Measurements from ENCODE around the gene NIN. TPM values are rescaled to one million over a fixed set of nuclear protein-coding genes. Genes with fewer than 3 reads are reported as not detected.

NIN gene
- total and polyA plus RNA-seq, 2 donors = 14.7 to 31.3 TPM

- DNase-seq (ENCODE audit: low read depth in 6 of 9, low spot score in 9 of 9) = no peak
- 98% methylated on average over 4 of the region's 4 CpGs for WGBS
- no peaks in the 10 kb centered on the region for H3K9me3 ChIP-seq (ENCODE audit: control insufficient read depth in 2 of 2, insufficient read depth in 1 of 2, low read length in 1 of 2)
- H3K36me3 ChIP-seq (ENCODE audit: control insufficient read depth in 2 of 2, insufficient read depth in 2 of 2, low read length in 1 of 2) = peaks cover 36 to 62% of the 10 kb centered on the region in 2 donors
- H3K4me3 ChIP-seq (ENCODE audit: low read length in 2 of 2) = no peak overlapping the region
- H3K4me1 ChIP-seq (ENCODE audit: control insufficient read depth in 2 of 2, insufficient read depth in 2 of 2, low read length in 2 of 2) = no peaks in the 10 kb centered on the region
- no peaks in the 10 kb centered on the region for H3K27me3 ChIP-seq (ENCODE audit: control insufficient read depth in 2 of 2, insufficient read depth in 1 of 2, low read length in 1 of 2)
- peak overlapping the region in 1 of 2 donors; percentile 52 for H3K27ac ChIP-seq (ENCODE audit: low read depth in 1 of 2, low read length in 1 of 2)
These were observed 73.3 kb downstream of the NIN start for GRCh38 chr14:50757702-50758101.

- Histone ChIP-seq H3K4me3 (ENCODE audit: low read length in 2 of 2) (no peak overlapping the region), H3K4me1 (ENCODE audit: control insufficient read depth in 2 of 2, insufficient read depth in 2 of 2, low read length in 2 of 2) (no peaks in the 10 kb centered on the region), H3K27me3 (ENCODE audit: control insufficient read depth in 2 of 2, insufficient read depth in 1 of 2, low read length in 1 of 2) (no peaks in the 10 kb centered on the region), H3K36me3 (ENCODE audit: control insufficient read depth in 2 of 2, insufficient read depth in 2 of 2, low read length in 1 of 2) (peaks cover 33 to 60% of the 10 kb centered on the region in 2 donors), H3K27ac (ENCODE audit: low read depth in 1 of 2, low read length in 1 of 2) (no peak overlapping the region), H3K9me3 (ENCODE audit: control insufficient read depth in 2 of 2, insufficient read depth in 1 of 2, low read length in 1 of 2) (no peaks in the 10 kb centered on the region)
- DNase-seq (ENCODE audit: low read depth in 6 of 9, low spot score in 9 of 9) = no peak
- WGBS = 85% methylated on average over 8 of the region's 8 CpGs
These were observed 74.7 kb downstream of the NIN start for GRCh38 chr14:50756300-50756699.

- no peak for DNase-seq (ENCODE audit: low read depth in 6 of 9, low spot score in 9 of 9)
- H3K4me3 ChIP-seq (ENCODE audit: low read length in 2 of 2) = no peak overlapping the region
- H3K36me3 ChIP-seq (ENCODE audit: control insufficient read depth in 2 of 2, insufficient read depth in 2 of 2, low read length in 1 of 2) = peaks cover 23 to 58% of the 10 kb centered on the region in 2 donors
- no peaks in the 10 kb centered on the region for H3K9me3 ChIP-seq (ENCODE audit: control insufficient read depth in 2 of 2, insufficient read depth in 1 of 2, low read length in 1 of 2)
- H3K27ac ChIP-seq (ENCODE audit: low read depth in 1 of 2, low read length in 1 of 2) = no peak overlapping the region
- H3K4me1 ChIP-seq (ENCODE audit: control insufficient read depth in 2 of 2, insufficient read depth in 2 of 2, low read length in 2 of 2) = no peaks in the 10 kb centered on the region
- no peaks in the 10 kb centered on the region for H3K27me3 ChIP-seq (ENCODE audit: control insufficient read depth in 2 of 2, insufficient read depth in 1 of 2, low read length in 1 of 2)
- WGBS = 96% methylated on average over 1 of the region's 1 CpG
These were observed 80.6 kb downstream of the NIN start for GRCh38 chr14:50750323-50750722.

- Histone ChIP-seq H3K27me3 (ENCODE audit: control insufficient read depth in 2 of 2, insufficient read depth in 1 of 2, low read length in 1 of 2) (no peaks in the 10 kb centered on the region), H3K36me3 (ENCODE audit: control insufficient read depth in 2 of 2, insufficient read depth in 2 of 2, low read length in 1 of 2) (peaks cover 38 to 76% of the 10 kb centered on the region in 2 donors), H3K4me1 (ENCODE audit: control insufficient read depth in 2 of 2, insufficient read depth in 2 of 2, low read length in 2 of 2) (no peaks in the 10 kb centered on the region), H3K27ac (ENCODE audit: low read depth in 1 of 2, low read length in 1 of 2) (no peak overlapping the region), H3K4me3 (ENCODE audit: low read length in 2 of 2) (no peak overlapping the region), H3K9me3 (ENCODE audit: control insufficient read depth in 2 of 2, insufficient read depth in 1 of 2, low read length in 1 of 2) (no peaks in the 10 kb centered on the region)
- DNase-seq (ENCODE audit: low read depth in 6 of 9, low spot score in 9 of 9) = no peak
- WGBS = 97% methylated on average over 5 of the region's 5 CpGs
These were observed 85.4 kb downstream of the NIN start for GRCh38 chr14:50745401-50746058.

DNA sequence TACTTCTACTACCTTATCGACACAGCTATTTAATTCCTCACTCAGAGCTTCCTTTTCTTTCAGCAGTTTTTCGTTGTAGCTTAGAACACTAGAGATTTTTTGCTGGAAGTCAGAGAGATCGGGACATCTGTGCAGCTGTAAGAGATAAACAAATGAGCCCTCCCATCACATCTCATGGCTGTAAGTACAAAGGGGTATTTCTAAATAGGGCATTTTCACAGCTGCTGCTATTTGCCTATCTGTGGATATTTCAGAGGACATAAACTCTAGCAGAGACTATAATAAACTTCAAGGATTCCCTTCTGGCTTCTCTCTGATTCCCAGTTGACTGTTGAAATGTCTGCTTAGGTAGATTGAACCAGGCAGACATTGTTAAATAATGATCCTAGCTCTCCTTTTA, 86.7 kb downstream of the NIN start:
- no peak overlapping the region for H3K27ac ChIP-seq (ENCODE audit: low read depth in 1 of 2, low read length in 1 of 2)
- no peak for DNase-seq (ENCODE audit: low read depth in 6 of 9, low spot score in 9 of 9)
- H3K4me1 ChIP-seq (ENCODE audit: control insufficient read depth in 2 of 2, insufficient read depth in 2 of 2, low read length in 2 of 2) = no peaks in the 10 kb centered on the region
- H3K36me3 ChIP-seq (ENCODE audit: control insufficient read depth in 2 of 2, insufficient read depth in 2 of 2, low read length in 1 of 2) = peaks cover 41 to 66% of the 10 kb centered on the region in 2 donors
- no peak overlapping the region for H3K4me3 ChIP-seq (ENCODE audit: low read length in 2 of 2)
- 95% methylated on average over 3 of the region's 3 CpGs for WGBS
- no peaks in the 10 kb centered on the region for H3K27me3 ChIP-seq (ENCODE audit: control insufficient read depth in 2 of 2, insufficient read depth in 1 of 2, low read length in 1 of 2)
- H3K9me3 ChIP-seq (ENCODE audit: control insufficient read depth in 2 of 2, insufficient read depth in 1 of 2, low read length in 1 of 2) = no peaks in the 10 kb centered on the region

DNA sequence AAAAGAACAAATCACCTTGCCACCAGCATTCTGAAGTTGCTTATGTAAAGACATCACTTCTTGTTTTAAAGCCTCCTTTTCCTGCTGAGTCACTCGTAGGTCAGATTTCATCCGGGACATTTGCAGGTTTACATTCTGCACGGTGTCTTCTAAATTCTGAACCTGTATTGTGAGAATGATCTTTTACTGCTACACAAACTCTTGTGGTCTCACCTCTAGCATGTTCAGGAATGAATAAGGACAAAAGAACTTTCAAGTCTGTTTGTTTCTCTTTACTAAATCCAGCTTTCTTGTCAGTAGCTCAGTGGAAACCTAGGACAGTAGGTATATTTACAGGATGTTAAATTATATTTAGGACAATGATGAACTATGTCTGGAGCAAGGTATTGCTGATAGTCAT, 89.4 kb downstream of the NIN start:
- H3K9me3 ChIP-seq (ENCODE audit: control insufficient read depth in 2 of 2, insufficient read depth in 1 of 2, low read length in 1 of 2) = no peaks in the 10 kb centered on the region
- H3K4me3 ChIP-seq (ENCODE audit: low read length in 2 of 2) = no peak overlapping the region
- 47% methylated on average over 3 of the region's 3 CpGs for WGBS
- no peaks in the 10 kb centered on the region for H3K4me1 ChIP-seq (ENCODE audit: control insufficient read depth in 2 of 2, insufficient read depth in 2 of 2, low read length in 2 of 2)
- no peaks in the 10 kb centered on the region for H3K27me3 ChIP-seq (ENCODE audit: control insufficient read depth in 2 of 2, insufficient read depth in 1 of 2, low read length in 1 of 2)
- H3K27ac ChIP-seq (ENCODE audit: low read depth in 1 of 2, low read length in 1 of 2) = no peak overlapping the region
- no peak for DNase-seq (ENCODE audit: low read depth in 6 of 9, low spot score in 9 of 9)
- peaks cover 38 to 76% of the 10 kb centered on the region in 2 donors for H3K36me3 ChIP-seq (ENCODE audit: control insufficient read depth in 2 of 2, insufficient read depth in 2 of 2, low read length in 1 of 2)

DNA sequence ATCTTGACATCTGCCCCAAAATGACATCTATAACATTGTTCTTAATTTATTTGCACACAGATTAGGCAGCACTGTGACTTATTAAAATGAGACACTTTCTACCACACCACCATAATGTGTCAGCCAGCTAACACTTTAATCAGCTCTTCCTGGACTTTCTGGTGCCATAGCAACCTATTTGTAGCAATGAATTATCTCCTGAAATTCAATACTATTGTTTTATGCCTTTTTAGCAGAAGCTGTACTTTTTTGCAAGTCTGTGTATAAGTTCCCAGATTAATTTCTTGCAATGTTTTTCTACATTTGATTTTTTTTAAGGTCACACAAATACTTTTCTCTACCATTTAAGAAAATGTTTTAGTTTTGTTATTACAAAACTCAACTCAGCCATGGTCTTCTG, 90.1 kb downstream of the NIN start:
- Histone ChIP-seq H3K4me1 (ENCODE audit: control insufficient read depth in 2 of 2, insufficient read depth in 2 of 2, low read length in 2 of 2) (no peaks in the 10 kb centered on the region), H3K9me3 (ENCODE audit: control insufficient read depth in 2 of 2, insufficient read depth in 1 of 2, low read length in 1 of 2) (no peaks in the 10 kb centered on the region), H3K27ac (ENCODE audit: low read depth in 1 of 2, low read length in 1 of 2) (no peak overlapping the region), H3K4me3 (ENCODE audit: low read length in 2 of 2) (no peak overlapping the region), H3K36me3 (ENCODE audit: control insufficient read depth in 2 of 2, insufficient read depth in 2 of 2, low read length in 1 of 2) (peaks cover 38 to 73% of the 10 kb centered on the region in 2 donors), H3K27me3 (ENCODE audit: control insufficient read depth in 2 of 2, insufficient read depth in 1 of 2, low read length in 1 of 2) (no peaks in the 10 kb centered on the region)
- DNase-seq (ENCODE audit: low read depth in 6 of 9, low spot score in 9 of 9) = no peak

- DNase-seq (ENCODE audit: low read depth in 6 of 9, low spot score in 9 of 9) = no peak
- peaks cover 39 to 74% of the 10 kb centered on the region in 2 donors for H3K36me3 ChIP-seq (ENCODE audit: control insufficient read depth in 2 of 2, insufficient read depth in 2 of 2, low read length in 1 of 2)
- H3K4me3 ChIP-seq (ENCODE audit: low read length in 2 of 2) = no peak overlapping the region
- WGBS = 97% methylated on average over 4 of the region's 4 CpGs
- no peaks in the 10 kb centered on the region for H3K9me3 ChIP-seq (ENCODE audit: control insufficient read depth in 2 of 2, insufficient read depth in 1 of 2, low read length in 1 of 2)
- no peaks in the 10 kb centered on the region for H3K27me3 ChIP-seq (ENCODE audit: control insufficient read depth in 2 of 2, insufficient read depth in 1 of 2, low read length in 1 of 2)
- no peak overlapping the region for H3K27ac ChIP-seq (ENCODE audit: low read depth in 1 of 2, low read length in 1 of 2)
- H3K4me1 ChIP-seq (ENCODE audit: control insufficient read depth in 2 of 2, insufficient read depth in 2 of 2, low read length in 2 of 2) = no peaks in the 10 kb centered on the region
These were observed 91.8 kb downstream of the NIN start for GRCh38 chr14:50739186-50739585.

GRCh38 chr14:50736932-50737419, 94.0 kb downstream of the NIN start:
- H3K27ac ChIP-seq (ENCODE audit: low read depth in 1 of 2, low read length in 1 of 2) = no peak overlapping the region

More at GRCh38 chr14:50736932-50737419, 94.0 kb downstream of the NIN start:
- H3K9me3 ChIP-seq (ENCODE audit: control insufficient read depth in 2 of 2, insufficient read depth in 1 of 2, low read length in 1 of 2) = no peaks in the 10 kb centered on the region
- no peaks in the 10 kb centered on the region for H3K4me1 ChIP-seq (ENCODE audit: control insufficient read depth in 2 of 2, insufficient read depth in 2 of 2, low read length in 2 of 2)
- H3K27me3 ChIP-seq (ENCODE audit: control insufficient read depth in 2 of 2, insufficient read depth in 1 of 2, low read length in 1 of 2) = no peaks in the 10 kb centered on the region
- 96% methylated on average over 6 of the region's 6 CpGs for WGBS
- H3K4me3 ChIP-seq (ENCODE audit: low read length in 2 of 2) = no peak overlapping the region
- peaks cover 32 to 70% of the 10 kb centered on the region in 2 donors for H3K36me3 ChIP-seq (ENCODE audit: control insufficient read depth in 2 of 2, insufficient read depth in 2 of 2, low read length in 1 of 2)
- DNase-seq (ENCODE audit: low read depth in 6 of 9, low spot score in 9 of 9) = no peak
